ENCODE results near the gene CLCN1.

Gene CLCN1

GRCh38 chr7:143361552-143362130, 45.7 kb downstream of the CLCN1 start:
- FAIRE-seq (no peak), DNase-seq (ENCODE audit: insufficient read length, low spot score) (no peak)

- no peak for DNase-seq (ENCODE audit: insufficient read length, low spot score)
- no peak for FAIRE-seq
These were observed 46.5 kb downstream of the CLCN1 start, which contains the start of gene FAM131B for GRCh38 chr7:143362131-143363015. Gene FAM131B, minus strand, starts transcription at chr7:143362713. Its CDS starts 110 bp downstream, at chr7:143362603.

GRCh38 chr7:143363016-143363937, 47.4 kb downstream of the CLCN1 start:
- FAIRE-seq = no peak

GRCh38 chr7:143367972-143368371, 52.1 kb downstream of the CLCN1 start:
- no peak for DNase-seq (ENCODE audit: insufficient read length, low spot score)
- FAIRE-seq = no peak

More at GRCh38 chr7:143363016-143363937, 47.4 kb downstream of the CLCN1 start:
- no peak for DNase-seq (ENCODE audit: insufficient read length, low spot score)

GRCh38 chr7:143368387-143368786, 52.5 kb downstream of the CLCN1 start:
- no peak for FAIRE-seq
- no peak for DNase-seq (ENCODE audit: insufficient read length, low spot score)

- no peak for FAIRE-seq
These were observed 54.1 kb downstream of the CLCN1 start for GRCh38 chr7:143369678-143370651.

GRCh38 chr7:143372070-143372469, 56.2 kb downstream of the CLCN1 start:
- FAIRE-seq (no peak), DNase-seq (ENCODE audit: insufficient read length, low spot score) (no peak)

More at GRCh38 chr7:143369678-143370651, 54.1 kb downstream of the CLCN1 start:
- DNase-seq (ENCODE audit: insufficient read length, low spot score) = no peak

GRCh38 chr7:143373255-143373794, 57.4 kb downstream of the CLCN1 start:
- FAIRE-seq (no peak), DNase-seq (ENCODE audit: insufficient read length, low spot score) (no peak)

GRCh38 chr7:143374561-143374960, 58.6 kb downstream of the CLCN1 start:
- FAIRE-seq (no peak), DNase-seq (ENCODE audit: insufficient read length, low spot score) (no peak)

- no peak for FAIRE-seq
These were observed 59.6 kb downstream of the CLCN1 start for GRCh38 chr7:143375298-143376034.

GRCh38 chr7:143376396-143376795, 60.5 kb downstream of the CLCN1 start:
- FAIRE-seq (no peak), DNase-seq (ENCODE audit: insufficient read length, low spot score) (no peak)

More at GRCh38 chr7:143375298-143376034, 59.6 kb downstream of the CLCN1 start:
- DNase-seq (ENCODE audit: insufficient read length, low spot score) = no peak

GRCh38 chr7:143379611-143380259, 63.8 kb downstream of the CLCN1 start:
- FAIRE-seq (no peak), DNase-seq (ENCODE audit: insufficient read length, low spot score) (no peak)

- no peak for FAIRE-seq
These were observed 64.3 kb downstream of the CLCN1 start for GRCh38 chr7:143380260-143380645.

GRCh38 chr7:143380646-143381426, 64.9 kb downstream of the CLCN1 start, which contains the start of gene ZYX:
Gene ZYX, plus strand, starts transcription at chr7:143381345. Its CDS starts 227 bp downstream, at chr7:143381572.
- no peak for FAIRE-seq
- DNase-seq (ENCODE audit: insufficient read length, low spot score) = peak; percentile 86

More at GRCh38 chr7:143380260-143380645, 64.3 kb downstream of the CLCN1 start:
- peak; percentile 66 for DNase-seq (ENCODE audit: insufficient read length, low spot score)

GRCh38 chr7:143381427-143382125, 65.7 kb downstream of the CLCN1 start:
- DNase-seq (ENCODE audit: insufficient read length, low spot score) (peak; percentile 59), FAIRE-seq (no peak)

- DNase-seq (ENCODE audit: insufficient read length, low spot score) = no peak
- FAIRE-seq = no peak
These were observed 66.3 kb downstream of the CLCN1 start for GRCh38 chr7:143382126-143382790.

All from HTR-8/SVneo (cell line).